Cardiac muscle cell (in vitro differentiated cells and primary cell): ENCODE data around the gene RSAD1. TPM values are rescaled to one million over a fixed set of nuclear protein-coding genes. Genes with fewer than 3 reads are reported as not detected.

Source experiments
- DNase-seq, 2 donors: peaks; one replicate each; pipeline versions ENCODE4 v3.0.0 to v3.0.0-alpha.2; 2010 to 2017; ENCODE audit warnings: low read depth in 1 of 2, low spot score in 1 of 2
- H3K27ac ChIP-seq: fragments of 200-600 bp; sonication (generic); 2 replicates; pipeline ENCODE4 v1.5.1; 2016
- H3K27me3 ChIP-seq: fragments of 200-600 bp; sonication (generic); 2 replicates; pipeline ENCODE4 v1.6.0; 2016; ENCODE audit warnings: control low read depth
- H3K36me3 ChIP-seq: fragments of 200-600 bp; sonication (generic); 2 replicates; pipeline ENCODE4 v1.5.1; 2016; ENCODE audit warnings: control low read depth
- H3K4me1 ChIP-seq: fragments of 200-600 bp; sonication (generic); 2 replicates; pipeline ENCODE4 v1.8.1; 2017; ENCODE audit warnings: low read depth, mild to moderate bottlenecking, mixed run types
- H3K4me3 ChIP-seq: fragments of 200-600 bp; sonication (generic); 2 replicates; pipeline ENCODE4 v1.5.1; 2016; ENCODE audit warnings: mild to moderate bottlenecking
- H3K9me3 ChIP-seq: fragments of 200-600 bp; sonication (generic); 2 replicates; pipeline ENCODE4 v1.5.1; 2017; ENCODE audit warnings: low read depth, mild to moderate bottlenecking, control low read depth
- polyA plus RNA-seq: library from polyadenylated mRNA; unstranded; fragments of >200 nt; fragmentation: Nextera tagmentation; extraction: Ambion mirVana; gene quantifications from 2 replicates; pipeline ENCODE4 v1.2.1, GENCODE V29; 2016
- total RNA-seq: library from RNA; depleted of rRNA; stranded (reverse); fragments of >200 nt; gene quantifications from 2 replicates; pipeline ENCODE4 v1.2.3, GENCODE V29; 2016
- TF ChIP-seq, protein P1 (sequence below): IDR thresholded peaks from 2 replicates; pipeline ENCODE4 v1.5.1; 2012; ENCODE audit warnings: low read depth, mild to moderate bottlenecking, low read length

RSAD1 gene
- total and polyA plus RNA-seq, 2 experiments from 2014 or later: 35.8 to 39.7 TPM

DNA sequence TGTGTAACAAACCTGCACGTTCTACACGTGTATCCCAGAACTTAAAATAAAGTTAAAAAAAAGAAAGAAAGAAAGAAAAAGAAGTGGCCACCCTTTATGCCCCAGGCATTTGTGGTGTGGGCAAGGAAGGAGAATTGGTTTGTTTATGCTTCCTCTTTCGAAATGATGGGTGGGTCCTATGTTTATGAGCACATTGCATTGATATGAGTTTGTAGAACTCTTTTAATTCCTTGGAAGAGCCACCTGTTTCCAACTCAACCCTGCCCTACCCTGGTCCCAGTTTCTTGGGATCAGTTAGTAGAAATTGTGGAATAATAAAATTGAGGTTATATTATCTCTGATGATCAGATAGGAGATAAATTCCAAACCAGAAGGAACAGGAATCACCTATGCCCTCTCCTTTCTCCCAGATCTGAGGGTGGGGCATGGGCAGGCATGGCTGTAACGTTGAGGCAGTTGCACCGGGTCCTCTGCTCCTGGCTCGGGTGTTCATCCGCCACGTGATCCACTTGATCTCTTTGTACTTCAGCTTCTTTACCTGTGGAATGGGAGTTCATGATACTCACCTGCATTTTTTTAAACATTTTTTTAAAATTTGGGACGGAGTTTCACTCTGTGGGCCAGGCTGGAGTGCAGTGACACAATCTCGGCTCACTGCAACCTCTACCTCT, 25.9 kb upstream of the RSAD1 start:
- Histone ChIP-seq H3K4me1 (peaks cover 9% of the 10 kb centered on the region), H3K36me3 (no peaks in the 10 kb centered on the region), H3K27me3 (no peaks in the 10 kb centered on the region), H3K27ac (no peak overlapping the region), H3K9me3 (no peaks in the 10 kb centered on the region), H3K4me3 (no peak overlapping the region)
- no peak for DNase-seq
- TF ChIP-seq, protein P1, sequence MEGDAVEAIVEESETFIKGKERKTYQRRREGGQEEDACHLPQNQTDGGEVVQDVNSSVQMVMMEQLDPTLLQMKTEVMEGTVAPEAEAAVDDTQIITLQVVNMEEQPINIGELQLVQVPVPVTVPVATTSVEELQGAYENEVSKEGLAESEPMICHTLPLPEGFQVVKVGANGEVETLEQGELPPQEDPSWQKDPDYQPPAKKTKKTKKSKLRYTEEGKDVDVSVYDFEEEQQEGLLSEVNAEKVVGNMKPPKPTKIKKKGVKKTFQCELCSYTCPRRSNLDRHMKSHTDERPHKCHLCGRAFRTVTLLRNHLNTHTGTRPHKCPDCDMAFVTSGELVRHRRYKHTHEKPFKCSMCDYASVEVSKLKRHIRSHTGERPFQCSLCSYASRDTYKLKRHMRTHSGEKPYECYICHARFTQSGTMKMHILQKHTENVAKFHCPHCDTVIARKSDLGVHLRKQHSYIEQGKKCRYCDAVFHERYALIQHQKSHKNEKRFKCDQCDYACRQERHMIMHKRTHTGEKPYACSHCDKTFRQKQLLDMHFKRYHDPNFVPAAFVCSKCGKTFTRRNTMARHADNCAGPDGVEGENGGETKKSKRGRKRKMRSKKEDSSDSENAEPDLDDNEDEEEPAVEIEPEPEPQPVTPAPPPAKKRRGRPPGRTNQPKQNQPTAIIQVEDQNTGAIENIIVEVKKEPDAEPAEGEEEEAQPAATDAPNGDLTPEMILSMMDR: no peak

DNA sequence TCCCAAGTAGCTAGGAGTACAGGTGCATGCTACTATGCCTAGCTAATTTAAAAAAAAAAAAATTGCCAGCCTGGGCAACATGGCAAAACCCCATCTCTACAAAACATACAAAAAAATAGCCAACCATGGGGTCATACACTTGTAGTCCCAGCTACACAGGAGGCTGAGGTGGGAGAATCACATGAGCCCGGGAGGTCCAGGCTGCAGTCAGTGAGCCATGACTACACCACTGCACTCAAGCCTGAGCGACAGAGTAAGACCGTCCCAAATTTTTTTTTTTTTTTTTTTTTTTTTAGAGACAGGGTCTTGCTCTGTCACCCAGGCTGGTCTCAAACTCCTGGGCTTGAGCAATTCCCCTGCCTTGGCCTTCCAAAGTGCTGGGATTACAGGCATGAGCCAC, 24.8 kb upstream of the RSAD1 start:
- H3K4me1 ChIP-seq: no peaks in the 10 kb centered on the region
- no peak overlapping the region for H3K4me3 ChIP-seq
- H3K9me3 ChIP-seq: no peaks in the 10 kb centered on the region
- H3K27ac ChIP-seq: no peak overlapping the region
- TF ChIP-seq, protein P1: no peak
- H3K36me3 ChIP-seq: no peaks in the 10 kb centered on the region
- DNase-seq: no peak
- no peaks in the 10 kb centered on the region for H3K27me3 ChIP-seq

DNA sequence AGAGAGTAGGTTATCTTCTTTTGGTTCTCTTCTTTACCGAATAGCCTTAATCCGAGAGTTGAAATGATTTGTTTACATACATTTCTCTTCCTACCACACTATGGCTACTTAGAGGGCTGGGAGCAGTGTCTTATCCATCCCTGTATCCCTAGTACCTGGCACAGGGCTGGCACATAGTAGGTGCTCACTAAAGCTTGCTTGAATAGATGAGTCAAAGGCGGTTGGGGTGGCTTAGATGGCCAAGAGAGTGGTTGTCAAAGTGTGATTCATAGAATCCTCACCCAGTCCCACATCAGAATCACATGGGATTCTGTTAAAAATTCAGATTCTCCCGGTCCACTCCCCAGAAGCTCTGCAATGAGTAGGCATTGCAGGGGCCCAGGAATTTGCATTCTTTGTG, 21.0 kb upstream of the RSAD1 start:
- Histone ChIP-seq H3K27me3 (no peaks in the 10 kb centered on the region), H3K27ac (no peak overlapping the region), H3K4me3 (no peak overlapping the region), H3K4me1 (no peaks in the 10 kb centered on the region), H3K36me3 (peaks cover 5% of the 10 kb centered on the region), H3K9me3 (no peaks in the 10 kb centered on the region)
- DNase-seq: no peak
- TF ChIP-seq, protein P1: no peak

DNA sequence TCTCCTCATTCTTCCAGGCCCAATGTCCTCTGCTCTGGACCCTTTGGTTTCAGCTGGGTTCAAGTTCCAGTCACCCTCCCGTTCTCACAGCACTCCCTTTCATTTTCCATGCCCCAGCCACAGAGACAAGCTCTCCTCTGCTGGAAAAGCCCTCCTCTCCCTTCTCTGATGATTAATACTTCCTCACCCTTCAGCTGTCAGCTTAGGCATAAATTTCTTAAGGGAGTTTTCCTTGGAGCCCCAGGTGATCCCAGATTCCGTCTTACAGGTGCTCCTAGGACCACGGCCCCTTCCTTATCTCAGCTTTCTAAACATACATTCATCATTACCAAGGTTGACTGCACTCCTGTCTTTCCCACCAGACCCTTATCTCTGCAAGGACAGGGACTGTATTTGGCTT, 20.4 kb upstream of the RSAD1 start:
- no peak overlapping the region for H3K4me3 ChIP-seq
- no peak for DNase-seq
- TF ChIP-seq, protein P1: no peak
- H3K36me3 ChIP-seq: peaks cover 8% of the 10 kb centered on the region
- no peaks in the 10 kb centered on the region for H3K9me3 ChIP-seq
- H3K4me1 ChIP-seq: no peaks in the 10 kb centered on the region
- no peak overlapping the region for H3K27ac ChIP-seq
- H3K27me3 ChIP-seq: no peaks in the 10 kb centered on the region

DNA sequence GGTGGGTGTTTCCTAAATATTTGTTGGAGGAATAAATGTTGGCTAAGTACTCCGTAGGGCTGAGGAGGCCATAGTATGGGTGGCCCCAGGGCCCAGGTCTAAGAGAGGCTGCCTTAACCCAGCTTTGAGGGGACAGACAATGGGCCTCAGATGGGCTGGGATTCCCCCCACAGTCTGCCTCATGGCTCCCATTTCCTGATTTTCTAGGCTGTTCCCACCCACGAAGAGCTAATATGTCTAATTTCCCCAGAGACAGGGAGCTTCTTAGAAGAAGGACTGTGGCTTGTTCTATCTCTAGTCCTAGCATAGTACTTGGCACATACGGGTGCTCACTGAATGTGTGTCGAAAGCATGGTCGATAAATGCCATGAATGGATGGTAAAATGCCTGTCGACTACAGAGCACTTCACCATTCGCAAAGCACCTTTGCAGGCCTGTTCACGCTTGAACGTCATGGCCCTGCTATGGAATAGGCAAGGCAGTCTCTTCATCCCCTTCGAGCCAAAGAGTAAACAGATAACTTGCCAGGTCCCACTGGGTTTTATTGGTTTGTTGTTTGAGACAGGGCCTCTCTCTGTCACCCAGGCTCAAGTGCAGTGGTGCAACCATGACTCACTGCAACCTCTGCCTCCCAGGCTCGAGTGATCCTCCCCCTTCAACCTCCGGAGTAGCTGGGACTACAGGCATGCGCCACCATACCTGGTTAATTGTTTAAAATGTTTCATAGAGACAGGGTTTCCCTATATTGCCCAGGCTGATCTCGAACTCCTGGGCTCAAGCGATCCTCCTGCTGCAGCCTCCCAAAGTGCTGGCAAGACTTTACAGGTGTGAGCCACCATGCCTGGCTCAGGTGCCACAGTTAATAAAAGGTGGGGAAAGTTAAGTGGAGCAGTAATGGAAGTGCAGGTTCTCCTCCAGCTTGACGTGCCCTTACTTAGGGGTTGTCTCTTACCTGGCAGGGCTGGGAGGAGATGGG, 19.7 kb upstream of the RSAD1 start:
- Histone ChIP-seq H3K9me3 (no peaks in the 10 kb centered on the region), H3K4me3 (no peak overlapping the region), H3K36me3 (peaks cover 8% of the 10 kb centered on the region), H3K27ac (no peak overlapping the region), H3K4me1 (no peaks in the 10 kb centered on the region), H3K27me3 (no peaks in the 10 kb centered on the region)
- peak in 1 of 2 donors; percentile 44 for DNase-seq
- TF ChIP-seq, protein P1: no peak
